Activated CD8-positive, alpha-beta T cell treated with anti-CD3 and anti-CD28 coated beads for 36 hours (primary cell): ENCODE measurements around the gene SVEP1. TPM values are rescaled to one million over a fixed set of nuclear protein-coding genes. Genes with fewer than 3 reads are reported as not detected.

Experiments
- ATAC-seq: fragments of 200-7000 bp; cut with Tn5 transposase; one replicate; pipeline ENCODE4 v1.10.0; 2021; ENCODE audit warnings: mild to moderate bottlenecking, moderate library complexity
- CTCF ChIA-PET: fragments of 350-600 bp; sonication (Branson Sonifier 250); formaldehyde crosslinking; loops from one replicate; lab custom pipeline; 2021; ENCODE audit warnings: antibody characterized with exemption; lab: Charles Lee
- POLR2A ChIA-PET: fragments of 350-600 bp; sonication (Branson Sonifier 250); formaldehyde crosslinking; loops from one replicate; lab custom pipeline; 2021; ENCODE audit warnings: antibody characterized with exemption; lab: Charles Lee
- DNase-seq: peaks from one replicate; pipeline ENCODE4 v3.0.0-alpha.2; 2020
- H3K27ac Mint-ChIP-seq: one replicate; pipeline ENCODE4 v1.8.0; 2021; ENCODE audit warnings: mild to moderate bottlenecking, mixed read lengths
- H3K27me3 Mint-ChIP-seq: one replicate; pipeline ENCODE4 v1.8.0; 2021; ENCODE audit warnings: mixed read lengths
- H3K36me3 Mint-ChIP-seq: one replicate; pipeline ENCODE4 v1.8.0; 2021; ENCODE audit warnings: low read depth, mixed read lengths
- H3K4me1 Mint-ChIP-seq: one replicate; pipeline ENCODE4 v1.8.0; 2021; ENCODE audit warnings: low read depth, mixed read lengths
- H3K4me3 Mint-ChIP-seq: one replicate; pipeline ENCODE4 v1.8.0; 2021; ENCODE audit warnings: mild to moderate bottlenecking, moderate library complexity, mixed read lengths
- H3K9me3 Mint-ChIP-seq: one replicate; pipeline ENCODE4 v1.8.0; 2021; ENCODE audit warnings: mixed read lengths
- intact Hi-C: fragments of 100-400 bp; cut with micrococcal nuclease; formaldehyde crosslinking; loops from one replicate; pipeline ENCODE4 v1.10.0; 2022
- total RNA-seq, 2 experiments: library from RNA; stranded (reverse); gene quantifications; one replicate each; pipeline ENCODE4 v1.2.3, GENCODE V29; 2021
- TF ChIP-seq, protein P1 (sequence below): fragments of 200-600 bp; IDR thresholded peaks from one replicate; pipeline ENCODE4 v1.8.0; 2022; ENCODE audit warnings: antibody characterized with exemption, mild to moderate bottlenecking

The SVEP1 gene
- total RNA-seq, 2 experiments from 2014 or later, result not detected

DNA sequence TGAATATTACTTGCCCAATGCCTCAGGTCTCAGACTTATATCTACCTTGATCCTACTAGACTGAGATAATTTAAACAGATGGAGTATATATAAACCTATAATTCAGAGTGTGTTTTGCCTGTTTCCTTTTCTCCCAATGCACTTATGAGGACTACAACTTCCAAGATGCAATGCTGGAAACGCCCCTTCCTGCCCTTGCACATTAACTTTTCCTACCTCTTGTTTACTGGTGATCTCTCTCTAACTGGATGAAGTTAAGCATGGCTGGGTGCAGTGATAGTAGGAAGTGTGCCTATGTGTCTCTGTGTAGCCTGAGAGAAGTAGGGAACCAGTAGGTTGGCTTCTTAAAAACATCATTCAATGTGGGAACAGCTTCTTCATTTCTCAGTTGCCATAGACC, 115.2 kb downstream of the SVEP1 start:
- Mint-ChIP-seq H3K4me1 (no peaks in the 10 kb centered on the region), H3K27ac (no peak overlapping the region), H3K36me3 (no peaks in the 10 kb centered on the region), H3K9me3 (no peaks in the 10 kb centered on the region), H3K4me3 (no peak overlapping the region), H3K27me3 (no peaks in the 10 kb centered on the region)
- no peak for ATAC-seq
- POLR2A ChIA-PET, result interaction anchor here (0.5 kb wide), 1 partner anchor 461 kb away, joined by 3 read pairs; no protein-coding TSS in a partner anchor
- CTCF ChIA-PET, result no interaction called here
- TF ChIP-seq, protein P1, sequence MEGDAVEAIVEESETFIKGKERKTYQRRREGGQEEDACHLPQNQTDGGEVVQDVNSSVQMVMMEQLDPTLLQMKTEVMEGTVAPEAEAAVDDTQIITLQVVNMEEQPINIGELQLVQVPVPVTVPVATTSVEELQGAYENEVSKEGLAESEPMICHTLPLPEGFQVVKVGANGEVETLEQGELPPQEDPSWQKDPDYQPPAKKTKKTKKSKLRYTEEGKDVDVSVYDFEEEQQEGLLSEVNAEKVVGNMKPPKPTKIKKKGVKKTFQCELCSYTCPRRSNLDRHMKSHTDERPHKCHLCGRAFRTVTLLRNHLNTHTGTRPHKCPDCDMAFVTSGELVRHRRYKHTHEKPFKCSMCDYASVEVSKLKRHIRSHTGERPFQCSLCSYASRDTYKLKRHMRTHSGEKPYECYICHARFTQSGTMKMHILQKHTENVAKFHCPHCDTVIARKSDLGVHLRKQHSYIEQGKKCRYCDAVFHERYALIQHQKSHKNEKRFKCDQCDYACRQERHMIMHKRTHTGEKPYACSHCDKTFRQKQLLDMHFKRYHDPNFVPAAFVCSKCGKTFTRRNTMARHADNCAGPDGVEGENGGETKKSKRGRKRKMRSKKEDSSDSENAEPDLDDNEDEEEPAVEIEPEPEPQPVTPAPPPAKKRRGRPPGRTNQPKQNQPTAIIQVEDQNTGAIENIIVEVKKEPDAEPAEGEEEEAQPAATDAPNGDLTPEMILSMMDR, result no peak
- intact Hi-C loops, result no loop called here
- no peak for DNase-seq

DNA sequence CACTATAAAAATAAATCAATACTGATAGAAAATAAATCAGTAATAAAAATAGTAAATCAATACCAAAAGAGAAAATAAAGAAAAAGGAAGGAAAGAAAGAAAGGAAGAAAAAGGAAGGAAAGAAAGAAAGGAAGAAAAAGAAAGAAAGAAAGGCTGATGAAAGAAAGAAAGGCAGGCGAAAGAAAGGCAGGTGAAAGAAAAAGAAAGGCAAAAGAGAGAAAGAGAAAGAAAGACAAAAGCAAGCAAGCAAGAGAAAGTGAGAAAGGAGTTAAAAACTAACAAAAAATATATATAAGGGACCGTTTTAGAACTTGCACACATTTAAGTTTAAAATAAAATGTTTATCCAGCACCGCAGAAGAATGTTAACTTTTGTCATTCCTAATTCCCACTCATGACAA, 116.0 kb downstream of the SVEP1 start:
- TF ChIP-seq, protein P1, result no peak
- CTCF ChIA-PET, result no interaction called here
- no peak for ATAC-seq

DNA sequence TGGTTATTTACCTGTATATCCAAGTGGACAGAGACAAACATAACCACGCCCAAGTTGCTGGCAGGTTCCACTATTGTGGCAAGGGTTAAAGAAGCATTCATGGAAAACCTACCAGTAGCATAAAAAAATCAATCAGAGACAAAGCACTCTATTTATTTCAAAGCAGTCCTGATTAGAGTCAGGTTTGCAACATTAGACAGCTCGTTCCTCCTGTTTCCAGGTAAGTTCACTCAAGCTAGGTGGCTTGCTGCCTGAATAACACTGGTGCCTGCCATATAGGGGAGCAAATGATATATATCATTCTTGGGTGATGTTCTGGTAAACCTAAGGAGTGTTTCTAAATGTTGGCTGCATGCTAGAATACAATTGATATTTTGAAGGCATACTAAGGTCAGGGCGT, 122.3 kb downstream of the SVEP1 start:
- Mint-ChIP-seq H3K4me3 (no peak overlapping the region), H3K27me3 (no peaks in the 10 kb centered on the region), H3K36me3 (no peaks in the 10 kb centered on the region), H3K4me1 (no peaks in the 10 kb centered on the region), H3K27ac (no peak overlapping the region), H3K9me3 (no peaks in the 10 kb centered on the region)
- DNase-seq (no peak), ATAC-seq (no peak)
- CTCF ChIA-PET, result no interaction called here
- TF ChIP-seq, protein P1, result no peak
- POLR2A ChIA-PET, result no interaction called here
- intact Hi-C loops, result no loop called here

More for the DNA sequence above, 116.0 kb downstream of the SVEP1 start:
- no peak for DNase-seq
- Mint-ChIP-seq H3K36me3 (no peaks in the 10 kb centered on the region), H3K4me3 (no peak overlapping the region), H3K27ac (no peak overlapping the region), H3K9me3 (no peaks in the 10 kb centered on the region), H3K27me3 (no peaks in the 10 kb centered on the region), H3K4me1 (no peaks in the 10 kb centered on the region)
- POLR2A ChIA-PET, result no interaction called here
- intact Hi-C loops, result no loop called here

- POLR2A ChIA-PET, result no interaction called here
- Mint-ChIP-seq H3K4me3 (no peak overlapping the region), H3K36me3 (no peaks in the 10 kb centered on the region), H3K9me3 (no peaks in the 10 kb centered on the region), H3K27ac (no peak overlapping the region), H3K4me1 (no peaks in the 10 kb centered on the region), H3K27me3 (no peaks in the 10 kb centered on the region)
- DNase-seq, result no peak
- TF ChIP-seq, protein P1, result no peak
- ATAC-seq, result no peak
- CTCF ChIA-PET, result no interaction called here
- intact Hi-C loops, result no loop called here
These were observed 122.9 kb downstream of the SVEP1 start for GRCh38 chr9:110456681-110457080.

GRCh38 chr9:110455860-110456259, 123.7 kb downstream of the SVEP1 start:
- POLR2A ChIA-PET, result no interaction called here
- intact Hi-C loops, result no loop called here
- H3K4me3 Mint-ChIP-seq, result no peak overlapping the region

More at GRCh38 chr9:110455860-110456259, 123.7 kb downstream of the SVEP1 start:
- no peaks in the 10 kb centered on the region for H3K4me1 Mint-ChIP-seq
- DNase-seq (no peak), ATAC-seq (no peak)
- TF ChIP-seq, protein P1, result no peak
- H3K36me3 Mint-ChIP-seq, result no peaks in the 10 kb centered on the region
- H3K9me3 Mint-ChIP-seq, result no peaks in the 10 kb centered on the region
- CTCF ChIA-PET, result no interaction called here
- no peaks in the 10 kb centered on the region for H3K27me3 Mint-ChIP-seq
- no peak overlapping the region for H3K27ac Mint-ChIP-seq
